ACC112 (cell line): ENCODE measurements around the gene ABCB11.
"Not testable (repeated sequence)": the region's sequence is repeated elsewhere in the genome, so short reads cannot be mapped to it uniquely, and the experiment has no call there.

Experiments
- H2AFZ ChIP-seq: fragments of 200-600 bp; sonication (generic); one replicate; pipeline ENCODE4 v1.6.0; 2017; ENCODE audit warnings: antibody characterized with exemption, low read length; ENCODE audit not compliant: unreplicated experiment
- H3K27ac ChIP-seq: fragments of 200-600 bp; sonication (generic); 2 replicates; pipeline ENCODE4 v1.5.1; 2014; ENCODE audit warnings: low read depth, mild to moderate bottlenecking, antibody characterized with exemption, low read length, moderate library complexity
- H3K27me3 ChIP-seq: fragments of 200-600 bp; sonication (generic); 2 replicates; pipeline ENCODE4 v1.6.1; 2014; ENCODE audit warnings: mild to moderate bottlenecking, antibody characterized with exemption, low read length, moderate library complexity, mixed read lengths; ENCODE audit not compliant: insufficient read depth
- H3K36me3 ChIP-seq: fragments of 200-600 bp; sonication (generic); 2 replicates; pipeline ENCODE4 v1.6.1; 2016; ENCODE audit warnings: mild to moderate bottlenecking, antibody characterized with exemption, low read length, moderate library complexity, mixed read lengths; ENCODE audit not compliant: insufficient read depth
- H3K4me1 ChIP-seq: fragments of 200-600 bp; sonication (generic); one replicate; pipeline ENCODE4 v1.6.1; 2016; ENCODE audit warnings: low read length, mixed read lengths; ENCODE audit not compliant: insufficient read depth, unreplicated experiment, control insufficient read depth
- H3K4me3 ChIP-seq: fragments of 200-600 bp; sonication (generic); 2 replicates; pipeline ENCODE4 v1.5.1; 2014; ENCODE audit warnings: mild to moderate bottlenecking, low read depth, low read length
- H3K79me2 ChIP-seq: fragments of 200-600 bp; sonication (generic); one replicate; pipeline ENCODE4 v1.6.0; 2016; ENCODE audit warnings: low read length; ENCODE audit not compliant: control insufficient read depth, unreplicated experiment, insufficient read depth

Gene ABCB11

GRCh38 chr2:169018390-169018789 lies 12.7 kb downstream of the ABCB11 start:
- no peak overlapping the region for H3K4me3 ChIP-seq
- no peaks in the 10 kb centered on the region for H3K36me3 ChIP-seq
- H3K4me1 ChIP-seq, result peaks cover 11% of the 10 kb centered on the region
- no peak overlapping the region for H2AFZ ChIP-seq
- no peaks in the 10 kb centered on the region for H3K27me3 ChIP-seq
- H3K27ac ChIP-seq, result no peak overlapping the region
- H3K79me2 ChIP-seq, result no peaks in the 10 kb centered on the region

GRCh38 chr2:169015943-169016342 lies 15.2 kb downstream of the ABCB11 start:
- H3K4me1 ChIP-seq, result peaks cover 35% of the 10 kb centered on the region
- no peaks in the 10 kb centered on the region for H3K79me2 ChIP-seq
- H3K27me3 ChIP-seq, result no peaks in the 10 kb centered on the region
- H3K4me3 ChIP-seq, result no peak overlapping the region
- H2AFZ ChIP-seq, result no peak overlapping the region
- no peaks in the 10 kb centered on the region for H3K36me3 ChIP-seq
- no peak overlapping the region for H3K27ac ChIP-seq

- Histone ChIP-seq H2AFZ (no peak overlapping the region), H3K4me3 (no peak overlapping the region), H3K36me3 (no peaks in the 10 kb centered on the region), H3K4me1 (peaks cover 45% of the 10 kb centered on the region), H3K27me3 (no peaks in the 10 kb centered on the region), H3K27ac (peak overlapping the region; percentile 98), H3K79me2 (no peaks in the 10 kb centered on the region)
Measured at GRCh38 chr2:169014780-169015179, 16.3 kb downstream of the ABCB11 start.

- Histone ChIP-seq H2AFZ (peak overlapping the region; percentile 54), H3K27me3 (no peaks in the 10 kb centered on the region), H3K36me3 (no peaks in the 10 kb centered on the region), H3K27ac (peak overlapping the region; percentile 98), H3K4me1 (peaks cover 45% of the 10 kb centered on the region), H3K79me2 (no peaks in the 10 kb centered on the region), H3K4me3 (peak overlapping the region; percentile 61)
Measured at GRCh38 chr2:169013628-169014026, 17.5 kb downstream of the ABCB11 start.

- peak overlapping the region; percentile 54 for H2AFZ ChIP-seq
Measured at GRCh38 chr2:169012812-169013627, 18.1 kb downstream of the ABCB11 start.

GRCh38 chr2:169012191-169012792 lies 18.8 kb downstream of the ABCB11 start:
- not testable (repeated sequence) for H3K79me2 ChIP-seq, H3K36me3 ChIP-seq, H3K27me3 ChIP-seq, H3K4me3 ChIP-seq
- peak overlapping the region; percentile 54 for H2AFZ ChIP-seq
- H3K27ac ChIP-seq, result peak overlapping the region; percentile 98
- H3K4me1 ChIP-seq, result peaks cover 45% of the 10 kb centered on the region

More at GRCh38 chr2:169012812-169013627, 18.1 kb downstream of the ABCB11 start:
- peak overlapping the region; percentile 61 for H3K4me3 ChIP-seq
- H3K27ac ChIP-seq, result peak overlapping the region; percentile 98
- H3K4me1 ChIP-seq, result peaks cover 45% of the 10 kb centered on the region
- H3K27me3 ChIP-seq, result no peaks in the 10 kb centered on the region
- H3K79me2 ChIP-seq, result no peaks in the 10 kb centered on the region
- no peaks in the 10 kb centered on the region for H3K36me3 ChIP-seq

GRCh38 chr2:169011698-169012097 lies 19.4 kb downstream of the ABCB11 start:
- Histone ChIP-seq H3K4me1 (peaks cover 45% of the 10 kb centered on the region), H3K4me3 (no peak overlapping the region; the same call in 1 of the 2 replicates), H3K27me3 (no peaks in the 10 kb centered on the region), H3K27ac (peak overlapping the region; percentile 98), H3K36me3 (no peaks in the 10 kb centered on the region), H2AFZ (peak overlapping the region; percentile 77), H3K79me2 (no peaks in the 10 kb centered on the region)

- Histone ChIP-seq H3K4me1 (peaks cover 45% of the 10 kb centered on the region), H3K4me3 (no peak overlapping the region), H3K36me3 (no peaks in the 10 kb centered on the region), H3K27me3 (no peaks in the 10 kb centered on the region), H3K27ac (peak overlapping the region; percentile 98), H2AFZ (peak overlapping the region; percentile 77), H3K79me2 (no peaks in the 10 kb centered on the region)
Measured at GRCh38 chr2:169010633-169011460, 20.3 kb downstream of the ABCB11 start.

- Histone ChIP-seq H2AFZ (peak overlapping the region; percentile 8), H3K4me1 (peaks cover 45% of the 10 kb centered on the region)
Measured at GRCh38 chr2:169009865-169010579, 21.1 kb downstream of the ABCB11 start.

GRCh38 chr2:169007941-169008340 lies 23.2 kb downstream of the ABCB11 start:
- Histone ChIP-seq H3K4me3 (no peak overlapping the region), H3K36me3 (no peaks in the 10 kb centered on the region), H3K79me2 (no peaks in the 10 kb centered on the region), H2AFZ (no peak overlapping the region), H3K27ac (no peak overlapping the region), H3K27me3 (no peaks in the 10 kb centered on the region), H3K4me1 (peaks cover 29% of the 10 kb centered on the region)

More at GRCh38 chr2:169009865-169010579, 21.1 kb downstream of the ABCB11 start:
- H3K36me3 ChIP-seq, result no peaks in the 10 kb centered on the region
- H3K27ac ChIP-seq, result peak overlapping the region; percentile 98; the same call in 1 of the 2 replicates
- no peak overlapping the region for H3K4me3 ChIP-seq
- H3K79me2 ChIP-seq, result no peaks in the 10 kb centered on the region
- no peaks in the 10 kb centered on the region for H3K27me3 ChIP-seq
